ENCODE measurements around the gene E2F7. TPM values are rescaled to one million over a fixed set of nuclear protein-coding genes. Genes with fewer than 3 reads are reported as not detected.
A peak's percentile ranks its signal among the peaks of the same experiment; 100 is the strongest.

E2F7 gene
- total RNA-seq, 1 experiment from 2014 or later: 2.0 TPM

GRCh38 chr12:77031745-77032144 is 33.6 kb downstream of the E2F7 start:
- H3K27ac ChIP-seq (ENCODE audit: low read length): no peak overlapping the region
- no peak for DNase-seq

GRCh38 chr12:77025782-77026314 is 39.5 kb downstream of the E2F7 start:
- no peaks in the 10 kb centered on the region for H3K9me3 ChIP-seq (ENCODE audit: low read length)
- no peak overlapping the region for H3K4me3 ChIP-seq (ENCODE audit: low read length)
- no peaks in the 10 kb centered on the region for H3K4me1 ChIP-seq (ENCODE audit: low read length)
- no peak for DNase-seq
- H3K79me2 ChIP-seq (ENCODE audit: low read length): no peaks in the 10 kb centered on the region
- no peaks in the 10 kb centered on the region for H3K27me3 ChIP-seq (ENCODE audit: low read length)
- no peak overlapping the region for H2AFZ ChIP-seq (ENCODE audit: low read length)
- no peak overlapping the region for H3K4me2 ChIP-seq (ENCODE audit: low read depth, low read length, poor library complexity, severe bottlenecking)
- no peak overlapping the region for H3K27ac ChIP-seq (ENCODE audit: low read length)
- no peak overlapping the region for H3K9ac ChIP-seq (ENCODE audit: low read length)
- no peaks in the 10 kb centered on the region for H3K9me2 ChIP-seq (replicated peaks; ENCODE audit: insufficient read depth, low read length)
- H3K36me3 ChIP-seq (ENCODE audit: insufficient read depth, low read length): no peaks in the 10 kb centered on the region
- H4K20me1 ChIP-seq (ENCODE audit: insufficient read depth, low read depth, low read length): no peaks in the 10 kb centered on the region

More at GRCh38 chr12:77031745-77032144, 33.6 kb downstream of the E2F7 start:
- Histone ChIP-seq H3K79me2 (ENCODE audit: low read length) (no peaks in the 10 kb centered on the region), H2AFZ (ENCODE audit: low read length) (no peak overlapping the region), H3K4me2 (ENCODE audit: low read depth, low read length, poor library complexity, severe bottlenecking) (no peak overlapping the region), H3K27me3 (ENCODE audit: low read length) (no peaks in the 10 kb centered on the region), H4K20me1 (ENCODE audit: insufficient read depth, low read depth, low read length) (no peaks in the 10 kb centered on the region), H3K9me2 (replicated peaks; ENCODE audit: insufficient read depth, low read length) (no peaks in the 10 kb centered on the region), H3K36me3 (ENCODE audit: insufficient read depth, low read length) (no peaks in the 10 kb centered on the region), H3K4me1 (ENCODE audit: low read length) (no peaks in the 10 kb centered on the region), H3K4me3 (ENCODE audit: low read length) (no peak overlapping the region), H3K9me3 (ENCODE audit: low read length) (no peaks in the 10 kb centered on the region), H3K9ac (ENCODE audit: low read length) (no peak overlapping the region)

- H3K9me3 ChIP-seq (ENCODE audit: low read length): no peaks in the 10 kb centered on the region
- H3K4me1 ChIP-seq (ENCODE audit: low read length): no peaks in the 10 kb centered on the region
- H3K9me2 ChIP-seq (replicated peaks; ENCODE audit: insufficient read depth, low read length): no peaks in the 10 kb centered on the region
- no peaks in the 10 kb centered on the region for H3K79me2 ChIP-seq (ENCODE audit: low read length)
- H3K9ac ChIP-seq (ENCODE audit: low read length): no peak overlapping the region
- no peak overlapping the region for H3K4me3 ChIP-seq (ENCODE audit: low read length)
- no peaks in the 10 kb centered on the region for H3K27me3 ChIP-seq (ENCODE audit: low read length)
- H3K36me3 ChIP-seq (ENCODE audit: insufficient read depth, low read length): no peaks in the 10 kb centered on the region
- no peak for DNase-seq
- H3K27ac ChIP-seq (ENCODE audit: low read length): no peak overlapping the region
- no peak overlapping the region for H3K4me2 ChIP-seq (ENCODE audit: low read depth, low read length, poor library complexity, severe bottlenecking)
- no peak overlapping the region for H2AFZ ChIP-seq (ENCODE audit: low read length)
- no peaks in the 10 kb centered on the region for H4K20me1 ChIP-seq (ENCODE audit: insufficient read depth, low read depth, low read length)
These were observed 41.9 kb downstream of the E2F7 start for GRCh38 chr12:77023501-77023900.

GRCh38 chr12:77019920-77020319 is 45.4 kb downstream of the E2F7 start:
- H3K79me2 ChIP-seq (ENCODE audit: low read length): no peaks in the 10 kb centered on the region
- no peak for DNase-seq

GRCh38 chr12:77016606-77017005 is 48.8 kb downstream of the E2F7 start:
- Histone ChIP-seq H3K36me3 (ENCODE audit: insufficient read depth, low read length) (no peaks in the 10 kb centered on the region), H4K20me1 (ENCODE audit: insufficient read depth, low read depth, low read length) (no peaks in the 10 kb centered on the region), H3K9ac (ENCODE audit: low read length) (no peak overlapping the region), H3K27me3 (ENCODE audit: low read length) (no peaks in the 10 kb centered on the region), H3K9me3 (ENCODE audit: low read length) (no peaks in the 10 kb centered on the region), H2AFZ (ENCODE audit: low read length) (no peak overlapping the region), H3K4me3 (ENCODE audit: low read length) (no peak overlapping the region), H3K4me1 (ENCODE audit: low read length) (no peaks in the 10 kb centered on the region), H3K9me2 (replicated peaks; ENCODE audit: insufficient read depth, low read length) (no peaks in the 10 kb centered on the region), H3K27ac (ENCODE audit: low read length) (no peak overlapping the region), H3K79me2 (ENCODE audit: low read length) (no peaks in the 10 kb centered on the region), H3K4me2 (ENCODE audit: low read depth, low read length, poor library complexity, severe bottlenecking) (no peak overlapping the region)
- no peak for DNase-seq

More at GRCh38 chr12:77019920-77020319, 45.4 kb downstream of the E2F7 start:
- Histone ChIP-seq H3K4me3 (ENCODE audit: low read length) (no peak overlapping the region), H3K9ac (ENCODE audit: low read length) (no peak overlapping the region), H3K27me3 (ENCODE audit: low read length) (no peaks in the 10 kb centered on the region), H3K4me2 (ENCODE audit: low read depth, low read length, poor library complexity, severe bottlenecking) (no peak overlapping the region), H3K9me2 (replicated peaks; ENCODE audit: insufficient read depth, low read length) (no peaks in the 10 kb centered on the region), H3K4me1 (ENCODE audit: low read length) (no peaks in the 10 kb centered on the region), H3K36me3 (ENCODE audit: insufficient read depth, low read length) (no peaks in the 10 kb centered on the region), H3K27ac (ENCODE audit: low read length) (no peak overlapping the region), H3K9me3 (ENCODE audit: low read length) (no peaks in the 10 kb centered on the region), H4K20me1 (ENCODE audit: insufficient read depth, low read depth, low read length) (no peaks in the 10 kb centered on the region), H2AFZ (ENCODE audit: low read length) (no peak overlapping the region)

GRCh38 chr12:77013091-77013490 is 52.3 kb downstream of the E2F7 start:
- H3K4me3 ChIP-seq (ENCODE audit: low read length): no peak overlapping the region
- no peak for DNase-seq
- no peaks in the 10 kb centered on the region for H3K4me1 ChIP-seq (ENCODE audit: low read length)
- no peak overlapping the region for H3K4me2 ChIP-seq (ENCODE audit: low read depth, low read length, poor library complexity, severe bottlenecking)
- H4K20me1 ChIP-seq (ENCODE audit: insufficient read depth, low read depth, low read length): no peaks in the 10 kb centered on the region
- H3K9me3 ChIP-seq (ENCODE audit: low read length): no peaks in the 10 kb centered on the region
- H3K9me2 ChIP-seq (replicated peaks; ENCODE audit: insufficient read depth, low read length): no peaks in the 10 kb centered on the region
- no peaks in the 10 kb centered on the region for H3K36me3 ChIP-seq (ENCODE audit: insufficient read depth, low read length)
- H3K79me2 ChIP-seq (ENCODE audit: low read length): no peaks in the 10 kb centered on the region
- H3K9ac ChIP-seq (ENCODE audit: low read length): no peak overlapping the region
- H3K27me3 ChIP-seq (ENCODE audit: low read length): no peaks in the 10 kb centered on the region
- no peak overlapping the region for H2AFZ ChIP-seq (ENCODE audit: low read length)
- no peak overlapping the region for H3K27ac ChIP-seq (ENCODE audit: low read length)

- Histone ChIP-seq H3K27ac (ENCODE audit: low read length) (no peak overlapping the region), H3K9ac (ENCODE audit: low read length) (no peak overlapping the region), H3K9me3 (ENCODE audit: low read length) (no peaks in the 10 kb centered on the region), H4K20me1 (ENCODE audit: insufficient read depth, low read depth, low read length) (no peaks in the 10 kb centered on the region), H3K4me3 (ENCODE audit: low read length) (no peak overlapping the region), H3K36me3 (ENCODE audit: insufficient read depth, low read length) (no peaks in the 10 kb centered on the region), H2AFZ (ENCODE audit: low read length) (no peak overlapping the region), H3K4me2 (ENCODE audit: low read depth, low read length, poor library complexity, severe bottlenecking) (no peak overlapping the region), H3K27me3 (ENCODE audit: low read length) (no peaks in the 10 kb centered on the region), H3K9me2 (replicated peaks; ENCODE audit: insufficient read depth, low read length) (no peaks in the 10 kb centered on the region), H3K79me2 (ENCODE audit: low read length) (no peaks in the 10 kb centered on the region), H3K4me1 (ENCODE audit: low read length) (no peaks in the 10 kb centered on the region)
- DNase-seq: peak; percentile 89
These were observed 54.4 kb downstream of the E2F7 start for GRCh38 chr12:77010691-77011548.

GRCh38 chr12:77007476-77007875 is 57.9 kb downstream of the E2F7 start:
- H3K9ac ChIP-seq (ENCODE audit: low read length): no peak overlapping the region
- DNase-seq: no peak
- H3K4me2 ChIP-seq (ENCODE audit: low read depth, low read length, poor library complexity, severe bottlenecking): no peak overlapping the region
- H3K4me1 ChIP-seq (ENCODE audit: low read length): no peaks in the 10 kb centered on the region
- no peaks in the 10 kb centered on the region for H3K36me3 ChIP-seq (ENCODE audit: insufficient read depth, low read length)
- H2AFZ ChIP-seq (ENCODE audit: low read length): no peak overlapping the region
- H3K79me2 ChIP-seq (ENCODE audit: low read length): no peaks in the 10 kb centered on the region
- H3K9me2 ChIP-seq (replicated peaks; ENCODE audit: insufficient read depth, low read length): no peaks in the 10 kb centered on the region
- no peaks in the 10 kb centered on the region for H3K27me3 ChIP-seq (ENCODE audit: low read length)
- no peaks in the 10 kb centered on the region for H3K9me3 ChIP-seq (ENCODE audit: low read length)
- no peak overlapping the region for H3K4me3 ChIP-seq (ENCODE audit: low read length)
- H3K27ac ChIP-seq (ENCODE audit: low read length): no peak overlapping the region
- H4K20me1 ChIP-seq (ENCODE audit: insufficient read depth, low read depth, low read length): no peaks in the 10 kb centered on the region

Data from Karpas-422 (cell line).